ENCODE results near the gene DNAJC6. TPM values are rescaled to one million over a fixed set of nuclear protein-coding genes. Genes with fewer than 3 reads are reported as not detected.

DNAJC6 gene
- total RNA-seq, 8 experiments from 2014 or later: 7.1 to 76.8 (median 41.3) TPM

- H3K4me1 ChIP-seq (replicated peaks in 1 of 2): peaks cover 10 to 30% of the 10 kb centered on the region in 2 donors
- in situ Hi-C loops (cut with MboI; ENCODE audit: low pct_unique_long_range_greater_than_20kb in 2 of 9, low sequenced_read_pairs in 9 of 9, unreplicated experiment in 9 of 9): no loop called here
- WGBS, 10 experiments: 83 to 88% (median 86%) methylated on average over 1 of the region's 1 CpG; no CpG with 5 or more reads in 7 of the 10 experiments
- no peak overlapping the region for H3K27ac ChIP-seq
- no peak overlapping the region for H3K4me3 ChIP-seq
- no peak for ATAC-seq (replicated peaks in 6 of 8)
Measured at GRCh38 chr1:65341381-65341780, 32.0 kb downstream of the DNAJC6 start.

- Histone ChIP-seq H3K4me3 (no peak overlapping the region), H3K4me1 (replicated peaks in 1 of 2) (peaks cover 10 to 30% of the 10 kb centered on the region in 2 donors), H3K27ac (no peak overlapping the region)
- WGBS, 10 experiments: 46 to 100% (median 90%) methylated on average over 1 to 3 of the region's 3 CpGs; no CpG with 5 or more reads in 2 of the 10 experiments
- peak in 7 of 8 experiments; percentile 35 to 95 (median 90) for ATAC-seq (replicated peaks in 6 of 8)
- in situ Hi-C loops (cut with MboI; ENCODE audit: low pct_unique_long_range_greater_than_20kb in 2 of 9, low sequenced_read_pairs in 9 of 9, unreplicated experiment in 9 of 9): no loop called here
Measured at GRCh38 chr1:65343286-65343685, 33.9 kb downstream of the DNAJC6 start.

DNA sequence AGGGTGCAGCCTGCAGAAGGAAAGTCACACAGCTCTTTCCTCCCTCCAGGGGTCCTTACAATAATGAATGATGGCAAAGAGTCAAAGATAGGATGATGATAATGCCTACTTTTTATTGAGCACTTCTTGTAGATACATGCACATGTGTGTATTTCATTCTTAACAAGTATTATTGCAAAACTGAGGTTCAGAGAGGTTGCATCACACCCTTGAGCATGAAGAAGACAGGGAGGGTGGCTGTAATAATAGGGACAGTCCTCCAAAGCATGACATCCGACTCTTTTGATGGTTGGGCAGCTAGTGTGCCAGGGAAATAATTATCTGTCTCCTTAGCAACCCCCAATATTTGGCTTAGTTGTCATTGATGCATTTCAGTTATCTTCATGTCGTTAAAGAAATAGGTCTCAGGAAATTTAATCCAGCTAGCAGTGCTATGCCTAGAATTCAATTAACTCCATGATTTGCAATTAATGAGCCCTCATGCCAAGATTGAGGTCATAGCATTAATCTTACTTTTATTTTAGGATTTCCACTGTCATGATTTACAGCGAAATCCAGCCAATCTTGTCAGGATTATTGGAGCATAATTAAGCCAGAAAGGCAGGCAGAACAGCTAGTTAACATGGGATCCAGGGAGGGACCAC, 35.0 kb downstream of the DNAJC6 start:
- peak in 2 of 8 experiments; percentile 34 to 45 for ATAC-seq (replicated peaks in 6 of 8)
- Histone ChIP-seq H3K4me3 (no peak overlapping the region), H3K27ac (no peak overlapping the region), H3K4me1 (replicated peaks in 1 of 2) (peaks cover 10 to 30% of the 10 kb centered on the region in 2 donors)
- in situ Hi-C loops (cut with MboI; ENCODE audit: low pct_unique_long_range_greater_than_20kb in 2 of 9, low sequenced_read_pairs in 9 of 9, unreplicated experiment in 9 of 9): no loop called here
- 6 to 96% (median 74%) methylated on average over 2 to 3 of the region's 3 CpGs; no CpG with 5 or more reads in 3 of the 10 experiments for WGBS, 10 experiments

GRCh38 chr1:65346190-65346589, 36.8 kb downstream of the DNAJC6 start:
- in situ Hi-C loops (cut with MboI; ENCODE audit: low pct_unique_long_range_greater_than_20kb in 2 of 9, low sequenced_read_pairs in 9 of 9, unreplicated experiment in 9 of 9): no loop called here
- no peak for ATAC-seq (replicated peaks in 6 of 8)
- 55 to 100% (median 90%) methylated on average over 1 to 2 of the region's 2 CpGs for WGBS, 10 experiments
- H3K4me1 ChIP-seq (replicated peaks in 1 of 2): peaks cover 10 to 27% of the 10 kb centered on the region in 2 donors
- H3K27ac ChIP-seq: no peak overlapping the region
- no peak overlapping the region for H3K4me3 ChIP-seq

DNA sequence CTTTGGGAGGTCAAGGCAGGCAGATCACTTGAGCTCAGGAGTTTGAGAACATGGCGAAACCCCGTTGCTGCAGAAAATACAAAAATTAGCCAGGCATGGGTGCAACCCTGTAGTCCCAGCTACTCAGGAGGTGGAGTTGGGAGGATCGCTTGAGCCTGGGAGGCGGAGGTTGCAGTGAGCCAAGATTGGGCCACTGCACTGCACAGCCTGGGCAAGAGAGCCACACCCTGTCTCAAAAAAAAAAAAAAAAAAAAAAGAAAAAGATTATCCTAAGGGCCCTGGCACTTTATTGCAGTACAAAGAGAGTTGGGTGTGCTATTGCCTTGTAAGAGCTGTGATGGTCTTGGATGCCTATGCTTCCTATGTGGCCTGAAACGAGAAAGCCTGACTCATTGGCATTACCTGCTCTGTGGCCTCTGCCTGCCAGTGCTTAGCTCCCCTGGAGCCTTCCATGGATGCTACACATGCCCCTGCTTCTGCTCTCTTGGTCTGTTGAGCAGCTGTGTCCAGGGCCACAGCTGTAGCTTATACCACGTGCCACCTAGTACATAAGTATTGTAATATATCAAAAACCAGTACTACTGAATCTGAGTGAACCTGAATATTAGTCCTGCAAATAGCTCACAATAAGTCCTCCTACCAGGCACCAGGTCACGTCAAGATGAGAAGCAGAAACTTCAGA, 45.8 kb downstream of the DNAJC6 start:
- WGBS, 10 experiments: 45 to 100% (median 93%) methylated on average over 3 to 7 of the region's 7 CpGs; no CpG with 5 or more reads in 2 of the 10 experiments
- ATAC-seq (replicated peaks in 6 of 8): peak in 4 of 8 experiments; percentile 19 to 90 (median 64)
- in situ Hi-C loops (cut with MboI; ENCODE audit: low pct_unique_long_range_greater_than_20kb in 2 of 9, low sequenced_read_pairs in 9 of 9, unreplicated experiment in 9 of 9): no loop called here
- H3K4me3 ChIP-seq: no peak overlapping the region
- H3K4me1 ChIP-seq (replicated peaks in 1 of 2): peaks cover 0 to 7% of the 10 kb centered on the region in 2 donors
- H3K27ac ChIP-seq: no peak overlapping the region

DNA sequence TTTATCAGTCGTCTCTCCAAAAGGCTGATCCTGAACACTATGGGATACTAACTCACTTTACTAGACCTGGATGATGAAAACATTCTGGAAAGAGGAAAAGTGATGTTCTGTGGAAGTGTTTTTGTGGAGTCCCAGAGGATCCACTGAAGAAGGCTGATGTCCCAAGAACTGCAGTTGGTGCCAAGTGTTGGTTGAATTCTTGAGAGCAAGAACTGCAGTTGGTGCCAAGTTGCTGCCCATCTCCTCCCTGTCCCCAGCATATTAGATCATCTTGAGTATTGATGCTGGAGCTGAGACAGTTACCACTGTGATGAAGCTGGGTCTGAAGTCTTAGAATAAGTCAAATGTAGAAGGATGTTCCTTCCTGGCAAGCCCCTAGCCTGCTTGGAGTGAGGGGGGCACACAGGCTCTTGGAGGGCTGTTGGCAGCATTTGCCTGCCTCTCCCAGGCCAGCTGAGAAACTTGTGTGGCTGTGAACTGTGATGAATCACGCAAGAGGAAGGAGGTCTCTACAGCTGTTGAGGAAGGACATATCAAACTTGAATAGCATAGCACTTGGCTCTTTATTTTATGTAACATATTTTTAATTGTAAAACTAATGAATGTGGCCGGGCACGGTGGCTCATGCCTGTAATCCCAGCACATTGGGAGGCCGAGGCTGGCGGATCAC, 48.1 kb downstream of the DNAJC6 start:
- in situ Hi-C loops (cut with MboI; ENCODE audit: low pct_unique_long_range_greater_than_20kb in 2 of 9, low sequenced_read_pairs in 9 of 9, unreplicated experiment in 9 of 9): no loop called here
- 33 to 100% (median 93%) methylated on average over 1 to 6 of the region's 6 CpGs for WGBS, 10 experiments

DNA sequence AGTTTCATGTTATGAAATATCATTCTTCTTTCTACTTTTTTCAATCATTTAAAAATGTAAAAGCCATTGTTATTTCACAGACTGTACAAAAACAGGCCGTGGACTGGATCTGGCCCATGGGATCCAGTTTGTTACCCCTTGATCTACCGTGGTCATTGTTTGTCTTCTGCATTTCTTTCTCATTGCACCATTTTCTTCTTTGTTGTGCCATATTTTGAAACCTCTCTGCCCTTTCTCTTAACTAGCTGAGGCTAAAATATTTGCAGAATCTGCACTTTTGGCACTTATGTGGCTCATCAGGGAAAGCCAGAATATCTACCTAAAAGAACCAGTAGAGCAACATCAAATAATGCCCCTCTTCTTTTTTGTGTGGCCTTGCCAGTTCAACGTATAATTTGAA, 50.5 kb downstream of the DNAJC6 start:
- Histone ChIP-seq H3K27ac (peak overlapping the region in 1 of 2 donors; percentile 43), H3K4me3 (no peak overlapping the region), H3K4me1 (replicated peaks in 1 of 2) (peaks cover 0 to 19% of the 10 kb centered on the region in 2 donors)
- in situ Hi-C loops (cut with MboI; ENCODE audit: low pct_unique_long_range_greater_than_20kb in 2 of 9, low sequenced_read_pairs in 9 of 9, unreplicated experiment in 9 of 9): no loop called here
- no peak for ATAC-seq (replicated peaks in 6 of 8)
- WGBS, 10 experiments: 19 to 93% (median 83%) methylated on average over 1 to 3 of the region's 3 CpGs

More for the DNA sequence above, 48.1 kb downstream of the DNAJC6 start:
- Histone ChIP-seq H3K27ac (no peak overlapping the region), H3K4me3 (no peak overlapping the region), H3K4me1 (replicated peaks in 1 of 2) (peaks cover 0 to 19% of the 10 kb centered on the region in 2 donors)
- no peak for ATAC-seq (replicated peaks in 6 of 8)

DNA sequence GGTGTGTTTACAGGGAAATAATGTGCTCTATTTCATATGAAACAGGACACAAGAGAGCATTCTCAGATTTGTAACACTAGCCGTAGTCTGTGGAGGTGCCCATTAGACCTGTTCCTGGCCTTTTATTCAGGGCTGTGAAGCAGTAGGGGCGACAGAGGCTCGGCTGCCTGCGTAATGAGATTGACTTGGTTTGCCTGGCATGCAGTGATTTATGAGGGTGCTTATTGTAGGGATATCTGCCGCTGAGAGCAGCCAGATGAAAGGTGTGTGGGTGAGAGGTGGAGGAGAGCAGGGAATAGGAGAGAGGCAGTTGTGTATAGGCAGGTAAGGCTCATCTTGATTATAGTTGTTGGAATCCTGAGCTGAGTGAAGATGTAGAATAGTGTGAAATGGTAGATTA, 51.3 kb downstream of the DNAJC6 start:
- peak overlapping the region; percentile 29 to 43 for H3K27ac ChIP-seq
- peak in 5 of 8 experiments; percentile 75 to 93 (median 83) for ATAC-seq (replicated peaks in 6 of 8)
- in situ Hi-C loops (cut with MboI; ENCODE audit: low pct_unique_long_range_greater_than_20kb in 2 of 9, low sequenced_read_pairs in 9 of 9, unreplicated experiment in 9 of 9): no loop called here
- WGBS, 10 experiments: 20 to 67% (median 58%) methylated on average over 1 to 4 of the region's 5 CpGs; no CpG with 5 or more reads in 1 of the 10 experiments
- H3K4me3 ChIP-seq: no peak overlapping the region
- H3K4me1 ChIP-seq (replicated peaks in 1 of 2): peaks cover 0 to 19% of the 10 kb centered on the region in 2 donors

- Histone ChIP-seq H3K4me1 (replicated peaks in 1 of 2) (peaks cover 0 to 19% of the 10 kb centered on the region in 2 donors), H3K27ac (no peak overlapping the region), H3K4me3 (no peak overlapping the region)
- in situ Hi-C loops (cut with MboI; ENCODE audit: low pct_unique_long_range_greater_than_20kb in 2 of 9, low sequenced_read_pairs in 9 of 9, unreplicated experiment in 9 of 9): no loop called here
- no peak for ATAC-seq (replicated peaks in 6 of 8)
- 70 to 100% (median 92%) methylated on average over 2 to 3 of the region's 3 CpGs; no CpG with 5 or more reads in 2 of the 10 experiments for WGBS, 10 experiments
Measured at GRCh38 chr1:65362545-65362944, 53.2 kb downstream of the DNAJC6 start.

DNA sequence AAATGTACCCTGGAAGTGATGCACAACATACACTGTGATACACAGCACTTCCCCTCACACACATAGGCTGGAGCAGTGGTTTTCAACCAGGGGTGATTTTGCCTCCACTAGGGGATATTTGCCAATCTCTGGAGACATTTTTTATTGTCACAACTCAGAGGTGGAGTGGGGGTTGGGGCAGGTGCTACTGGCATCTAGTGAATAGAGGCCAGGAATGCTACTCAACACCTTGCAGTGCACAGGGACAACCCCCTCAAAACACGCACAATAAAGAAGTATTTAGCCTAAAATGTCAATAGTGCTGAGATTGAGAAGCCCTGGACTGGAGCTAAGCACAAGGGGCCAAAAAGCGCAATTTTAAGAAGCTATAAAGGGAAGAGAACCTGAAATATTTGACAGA, 54.1 kb downstream of the DNAJC6 start:
- Histone ChIP-seq H3K4me1 (replicated peaks in 1 of 2) (peaks cover 0 to 19% of the 10 kb centered on the region in 2 donors), H3K27ac (no peak overlapping the region), H3K4me3 (no peak overlapping the region)
- in situ Hi-C loops (cut with MboI; ENCODE audit: low pct_unique_long_range_greater_than_20kb in 2 of 9, low sequenced_read_pairs in 9 of 9, unreplicated experiment in 9 of 9): no loop called here
- WGBS, 10 experiments: 86 to 100% (median 100%) methylated on average over 1 to 2 of the region's 2 CpGs; no CpG with 5 or more reads in 5 of the 10 experiments
- no peak for ATAC-seq (replicated peaks in 6 of 8)

GRCh38 chr1:65368403-65368802, 59.1 kb downstream of the DNAJC6 start:
- ATAC-seq (replicated peaks in 6 of 8): no peak
- Histone ChIP-seq H3K4me1 (replicated peaks in 1 of 2) (no peaks in the 10 kb centered on the region), H3K27ac (no peak overlapping the region), H3K4me3 (no peak overlapping the region)
- in situ Hi-C loops (cut with MboI; ENCODE audit: low pct_unique_long_range_greater_than_20kb in 2 of 9, low sequenced_read_pairs in 9 of 9, unreplicated experiment in 9 of 9): no loop called here
- WGBS, 10 experiments: 67 to 100% (median 92%) methylated on average over 1 to 2 of the region's 2 CpGs; no CpG with 5 or more reads in 1 of the 10 experiments

DNA sequence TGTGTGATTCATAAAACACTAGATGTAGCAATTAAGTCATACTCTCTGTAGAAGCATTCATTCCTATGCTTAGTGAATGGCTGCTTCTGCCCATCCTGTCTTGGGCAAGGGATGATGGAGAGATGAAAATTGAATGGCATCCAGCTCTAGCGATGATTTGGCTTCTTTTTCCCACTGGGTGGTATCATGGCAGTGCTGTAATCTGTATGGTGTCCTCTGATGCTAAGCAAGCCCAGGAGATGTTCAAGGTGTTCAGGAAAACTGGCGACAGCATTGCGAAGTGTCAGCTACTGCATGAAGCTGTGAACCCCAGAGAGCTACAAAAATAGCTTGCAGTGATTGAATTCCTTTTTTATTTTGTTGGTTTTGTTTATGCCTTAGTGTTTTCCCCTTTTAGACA, 62.2 kb downstream of the DNAJC6 start:
- ATAC-seq (replicated peaks in 6 of 8): peak in 1 of 8 experiments; percentile 34
- H3K4me1 ChIP-seq (replicated peaks in 1 of 2): no peaks in the 10 kb centered on the region
- H3K4me3 ChIP-seq: no peak overlapping the region
- no peak overlapping the region for H3K27ac ChIP-seq
- in situ Hi-C loops (cut with MboI; ENCODE audit: low pct_unique_long_range_greater_than_20kb in 2 of 9, low sequenced_read_pairs in 9 of 9, unreplicated experiment in 9 of 9): no loop called here
- WGBS, 10 experiments: 63 to 100% (median 94%) methylated on average over 1 to 3 of the region's 3 CpGs; no CpG with 5 or more reads in 1 of the 10 experiments

GRCh38 chr1:65372557-65372956, 63.2 kb downstream of the DNAJC6 start:
- Histone ChIP-seq H3K4me3 (no peak overlapping the region), H3K27ac (no peak overlapping the region), H3K4me1 (replicated peaks in 1 of 2) (no peaks in the 10 kb centered on the region)
- WGBS, 10 experiments: 13 to 94% (median 81%) methylated on average over 1 of the region's 1 CpG
- ATAC-seq (replicated peaks in 6 of 8): peak in 1 of 8 experiments; percentile 42
- in situ Hi-C loops (cut with MboI; ENCODE audit: low pct_unique_long_range_greater_than_20kb in 2 of 9, low sequenced_read_pairs in 9 of 9, unreplicated experiment in 9 of 9): no loop called here
